GM12878 (cell line): ENCODE measurements around the gene CCDC197. TPM values are rescaled to one million over a fixed set of nuclear protein-coding genes. Genes with fewer than 3 reads are reported as not detected.

Experiments used
- BMI1 ChIP-seq: fragments of 450-650 bp; IDR thresholded peaks from 2 replicates; pipeline ENCODE4 v1.6.1; 2016; ENCODE audit warnings: mild to moderate bottlenecking, moderate library complexity, borderline replicate concordance
- CEBPB ChIP-seq, 2 experiments: fragments of 150-350 bp in 1 of 2; IDR thresholded peaks; 2 replicates each; pipeline ENCODE4 v1.6.1; 2012 to 2014; ENCODE audit warnings: low read depth in 2 of 2, low read length in 2 of 2, borderline replicate concordance in 1 of 2, inconsistent platforms in 1 of 2
- CHD4 ChIP-seq: fragments of 200-600 bp; sonication (generic); IDR thresholded peaks from 2 replicates; pipeline ENCODE4 v1.6.1; 2016; ENCODE audit warnings: mild to moderate bottlenecking
- EP300 ChIP-seq, 2 experiments: fragments of 150-350 bp in 1 of 2; IDR thresholded peaks; 2 replicates each; pipeline ENCODE4 v1.6.1; 2011 to 2012; ENCODE audit warnings: low read depth in 2 of 2, low read length in 2 of 2, borderline replicate concordance in 1 of 2, improper control_type of control experiment in 1 of 2, inconsistent platforms in 1 of 2; ENCODE audit not compliant: control insufficient read depth in 1 of 2
- ETV6 ChIP-seq, 2 experiments: fragments of 450-650 bp in 1 of 2; IDR thresholded peaks in 1 of 2; conservative IDR thresholded peaks in 1 of 2; 2 replicates each; pipeline ENCODE4 v1.6.1; 2014; ENCODE audit warnings: antibody characterized with exemption in 1 of 2, borderline replicate concordance in 1 of 2, low read depth in 1 of 2, mild to moderate bottlenecking in 1 of 2, moderate library complexity in 1 of 2
- IKZF1 ChIP-seq: fragments of 450-650 bp; conservative IDR thresholded peaks from 2 replicates; pipeline ENCODE4 v1.6.1; 2017; ENCODE audit warnings: antibody characterized with exemption, mild to moderate bottlenecking
- KAT2A ChIP-seq: conservative IDR thresholded peaks from 2 replicates; pipeline ENCODE4 v1.6.1; 2011; ENCODE audit warnings: low read depth, low read length; ENCODE audit not compliant: control insufficient read depth
- NFYA ChIP-seq: IDR thresholded peaks from 2 replicates; pipeline ENCODE4 v1.6.1; 2011; ENCODE audit warnings: low read depth, mild to moderate bottlenecking, low read length, improper control_type of control experiment, borderline replicate concordance
- NRF1 ChIP-seq: conservative IDR thresholded peaks from 2 replicates; pipeline ENCODE4 v1.6.1; 2011; ENCODE audit warnings: mild to moderate bottlenecking, low read depth, low read length, improper control_type of control experiment
- PAX5 ChIP-seq: IDR thresholded peaks from 2 replicates; pipeline ENCODE4 v1.6.1; 2011; ENCODE audit warnings: low read depth, low read length, borderline replicate concordance
- SMAD1 ChIP-seq: fragments of 450-650 bp; IDR thresholded peaks from 2 replicates; pipeline ENCODE4 v1.6.1; 2018; ENCODE audit warnings: mild to moderate bottlenecking, low read depth; ENCODE audit not compliant: partially characterized antibody
- SUZ12 ChIP-seq: fragments of 200-600 bp; sonication (generic); IDR thresholded peaks from one replicate; pipeline ENCODE4 v1.6.1; 2018; ENCODE audit warnings: antibody characterized with exemption, mild to moderate bottlenecking; ENCODE audit not compliant: unreplicated experiment
- TARDBP ChIP-seq: IDR thresholded peaks from 2 replicates; pipeline ENCODE4 v1.6.1; 2016; ENCODE audit warnings: borderline replicate concordance
- ZSCAN29 ChIP-seq: fragments of 450-650 bp; IDR thresholded peaks from 2 replicates; pipeline ENCODE4 v1.6.1; 2017; ENCODE audit warnings: mild to moderate bottlenecking, moderate library complexity
- polyA plus RNA-seq, 11 experiments: library from polyadenylated mRNA; depleted of rRNA in 4 of 11; unstranded in 6 of 11; stranded (reverse) in 5 of 11; fragments of >200 nt; fragmentation: Nextera tagmentation in 4 of 11; fragmentation: Illumina TruSeq in 1 of 11; extraction: Ambion mirVana in 4 of 11; extraction: Trizol in 1 of 11; gene quantifications; 1 replicate in 1 of 11; 2 replicates in 10 of 11; pipeline versions ENCODE4 v1.2.1 to v1.2.3, GENCODE V29; 2011 to 2016; ENCODE audit warnings: inconsistent platforms in 2 of 11, missing spikeins in 2 of 11, low read depth in 1 of 11
- total RNA-seq, 4 experiments: library from RNA; depleted of rRNA in 3 of 4; stranded (reverse); fragments of >200 nt in 3 of 4; fragmentation: Illumina TruSeq in 1 of 4; extraction: Trizol in 1 of 4; gene quantifications; 2 replicates each; pipeline versions ENCODE4 v1.2.1 to v1.2.3, GENCODE V29; 2013 to 2021
- TF ChIP-seq, protein P1 (sequence below): IDR thresholded peaks from 2 replicates; pipeline ENCODE4 v1.6.1; 2012; ENCODE audit warnings: low read length, inconsistent platforms
- TF ChIP-seq, protein P2 (sequence below): fragments of 450-650 bp; IDR thresholded peaks from 2 replicates; pipeline ENCODE4 v1.6.1; 2017; ENCODE audit warnings: antibody characterized with exemption, mild to moderate bottlenecking, moderate library complexity
- TF ChIP-seq, protein P3 (sequence below): fragments of 450-650 bp; formaldehyde crosslinking; IDR thresholded peaks from 2 replicates; pipeline ENCODE4 v1.4.0; 2020; ENCODE audit warnings: mild to moderate bottlenecking, moderate library complexity
- TF ChIP-seq, protein P4 (sequence below): IDR thresholded peaks from 2 replicates; pipeline ENCODE4 v1.6.1; 2012; ENCODE audit warnings: low read depth, low read length, improper control_type of control experiment
- TF ChIP-seq, protein P5 (sequence below): fragments of 450-650 bp; IDR thresholded peaks from 2 replicates; pipeline ENCODE4 v1.6.1; 2017; ENCODE audit warnings: borderline replicate concordance

Gene CCDC197
- total and polyA plus RNA-seq, 10 of the 15 experiments (the other 5 are each of a cell fraction or from before 2014, with no cell fraction given): 0.12 TPM; not detected in 9

DNA sequence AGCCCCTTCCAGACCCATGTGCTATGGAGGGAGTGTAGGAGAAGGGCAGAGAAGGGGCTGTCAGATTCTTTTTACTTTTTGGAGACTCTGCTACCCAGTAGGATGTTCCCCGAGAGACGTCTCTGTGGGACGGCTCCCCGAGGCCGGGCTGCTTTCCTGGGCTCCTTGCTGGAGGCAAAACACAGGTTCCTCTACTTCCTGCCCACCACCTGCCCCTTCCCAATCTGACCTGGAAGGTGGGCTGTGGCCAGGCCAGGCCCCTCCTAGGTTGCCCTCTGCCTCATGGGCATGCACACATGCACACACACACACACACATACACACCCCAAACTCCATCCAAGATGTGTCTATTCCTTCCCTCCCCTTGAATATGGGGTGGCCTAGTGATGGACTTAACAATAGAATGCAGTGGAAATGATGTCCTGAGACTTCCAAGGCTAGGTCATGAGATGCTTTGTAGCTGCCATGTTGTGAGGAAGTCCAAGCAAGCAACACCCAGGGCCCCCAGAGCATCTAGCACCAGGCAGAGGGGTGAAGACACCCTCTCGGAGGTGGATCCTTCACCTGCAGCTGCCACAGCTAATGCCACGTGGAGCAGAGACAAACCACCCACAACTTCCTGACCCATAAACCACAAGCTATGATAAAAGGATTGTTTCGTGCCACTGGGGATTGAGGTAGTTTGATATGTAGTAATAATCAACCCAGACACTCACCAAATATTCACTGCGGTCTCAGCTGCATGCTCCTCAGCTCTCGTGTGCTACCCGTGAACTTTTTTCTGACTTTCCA is 19.1 kb upstream of the CCDC197 start (continued):
- TF ChIP-seq, protein P1, sequence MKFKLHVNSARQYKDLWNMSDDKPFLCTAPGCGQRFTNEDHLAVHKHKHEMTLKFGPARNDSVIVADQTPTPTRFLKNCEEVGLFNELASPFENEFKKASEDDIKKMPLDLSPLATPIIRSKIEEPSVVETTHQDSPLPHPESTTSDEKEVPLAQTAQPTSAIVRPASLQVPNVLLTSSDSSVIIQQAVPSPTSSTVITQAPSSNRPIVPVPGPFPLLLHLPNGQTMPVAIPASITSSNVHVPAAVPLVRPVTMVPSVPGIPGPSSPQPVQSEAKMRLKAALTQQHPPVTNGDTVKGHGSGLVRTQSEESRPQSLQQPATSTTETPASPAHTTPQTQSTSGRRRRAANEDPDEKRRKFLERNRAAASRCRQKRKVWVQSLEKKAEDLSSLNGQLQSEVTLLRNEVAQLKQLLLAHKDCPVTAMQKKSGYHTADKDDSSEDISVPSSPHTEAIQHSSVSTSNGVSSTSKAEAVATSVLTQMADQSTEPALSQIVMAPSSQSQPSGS: no peak
- TF ChIP-seq CEBPB (IDR thresholded peaks at IDR 0.05; ENCODE audit: borderline replicate concordance in 1 of 2, low read depth in 2 of 2, low read length in 2 of 2) (no peak), SMAD1 (no peak), BMI1 (peak; percentile 57), IKZF1 (peak; percentile 92), TARDBP (0 out of 2 replicates have a peak, but pooled peaks have one; percentile 54), KAT2A (no peak), SUZ12 (no peak), EP300 (IDR thresholded peaks at IDR 0.05; ENCODE audit: borderline replicate concordance in 1 of 2, control insufficient read depth in 1 of 2, low read depth in 2 of 2, low read length in 2 of 2) (peak; percentile 93 to 97), NRF1 (no peak), ZSCAN29 (0 out of 2 replicates have a peak, but pooled peaks have one; percentile 44), ETV6 (conservative IDR thresholded peaks at IDR 0.05 in 1 of 2, IDR thresholded peaks at IDR 0.05 in 1 of 2; ENCODE audit: borderline replicate concordance in 1 of 2, low read depth in 1 of 2) (peak in 1 of 2 experiments; percentile 91; a peak in 2 of 4 replicates), NFYA (no peak), CHD4 (no peak), PAX5 (peak; percentile 95)
- TF ChIP-seq, protein P2, sequence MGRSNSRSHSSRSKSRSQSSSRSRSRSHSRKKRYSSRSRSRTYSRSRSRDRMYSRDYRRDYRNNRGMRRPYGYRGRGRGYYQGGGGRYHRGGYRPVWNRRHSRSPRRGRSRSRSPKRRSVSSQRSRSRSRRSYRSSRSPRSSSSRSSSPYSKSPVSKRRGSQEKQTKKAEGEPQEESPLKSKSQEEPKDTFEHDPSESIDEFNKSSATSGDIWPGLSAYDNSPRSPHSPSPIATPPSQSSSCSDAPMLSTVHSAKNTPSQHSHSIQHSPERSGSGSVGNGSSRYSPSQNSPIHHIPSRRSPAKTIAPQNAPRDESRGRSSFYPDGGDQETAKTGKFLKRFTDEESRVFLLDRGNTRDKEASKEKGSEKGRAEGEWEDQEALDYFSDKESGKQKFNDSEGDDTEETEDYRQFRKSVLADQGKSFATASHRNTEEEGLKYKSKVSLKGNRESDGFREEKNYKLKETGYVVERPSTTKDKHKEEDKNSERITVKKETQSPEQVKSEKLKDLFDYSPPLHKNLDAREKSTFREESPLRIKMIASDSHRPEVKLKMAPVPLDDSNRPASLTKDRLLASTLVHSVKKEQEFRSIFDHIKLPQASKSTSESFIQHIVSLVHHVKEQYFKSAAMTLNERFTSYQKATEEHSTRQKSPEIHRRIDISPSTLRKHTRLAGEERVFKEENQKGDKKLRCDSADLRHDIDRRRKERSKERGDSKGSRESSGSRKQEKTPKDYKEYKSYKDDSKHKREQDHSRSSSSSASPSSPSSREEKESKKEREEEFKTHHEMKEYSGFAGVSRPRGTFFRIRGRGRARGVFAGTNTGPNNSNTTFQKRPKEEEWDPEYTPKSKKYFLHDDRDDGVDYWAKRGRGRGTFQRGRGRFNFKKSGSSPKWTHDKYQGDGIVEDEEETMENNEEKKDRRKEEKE: no peak
- TF ChIP-seq, protein P3, sequence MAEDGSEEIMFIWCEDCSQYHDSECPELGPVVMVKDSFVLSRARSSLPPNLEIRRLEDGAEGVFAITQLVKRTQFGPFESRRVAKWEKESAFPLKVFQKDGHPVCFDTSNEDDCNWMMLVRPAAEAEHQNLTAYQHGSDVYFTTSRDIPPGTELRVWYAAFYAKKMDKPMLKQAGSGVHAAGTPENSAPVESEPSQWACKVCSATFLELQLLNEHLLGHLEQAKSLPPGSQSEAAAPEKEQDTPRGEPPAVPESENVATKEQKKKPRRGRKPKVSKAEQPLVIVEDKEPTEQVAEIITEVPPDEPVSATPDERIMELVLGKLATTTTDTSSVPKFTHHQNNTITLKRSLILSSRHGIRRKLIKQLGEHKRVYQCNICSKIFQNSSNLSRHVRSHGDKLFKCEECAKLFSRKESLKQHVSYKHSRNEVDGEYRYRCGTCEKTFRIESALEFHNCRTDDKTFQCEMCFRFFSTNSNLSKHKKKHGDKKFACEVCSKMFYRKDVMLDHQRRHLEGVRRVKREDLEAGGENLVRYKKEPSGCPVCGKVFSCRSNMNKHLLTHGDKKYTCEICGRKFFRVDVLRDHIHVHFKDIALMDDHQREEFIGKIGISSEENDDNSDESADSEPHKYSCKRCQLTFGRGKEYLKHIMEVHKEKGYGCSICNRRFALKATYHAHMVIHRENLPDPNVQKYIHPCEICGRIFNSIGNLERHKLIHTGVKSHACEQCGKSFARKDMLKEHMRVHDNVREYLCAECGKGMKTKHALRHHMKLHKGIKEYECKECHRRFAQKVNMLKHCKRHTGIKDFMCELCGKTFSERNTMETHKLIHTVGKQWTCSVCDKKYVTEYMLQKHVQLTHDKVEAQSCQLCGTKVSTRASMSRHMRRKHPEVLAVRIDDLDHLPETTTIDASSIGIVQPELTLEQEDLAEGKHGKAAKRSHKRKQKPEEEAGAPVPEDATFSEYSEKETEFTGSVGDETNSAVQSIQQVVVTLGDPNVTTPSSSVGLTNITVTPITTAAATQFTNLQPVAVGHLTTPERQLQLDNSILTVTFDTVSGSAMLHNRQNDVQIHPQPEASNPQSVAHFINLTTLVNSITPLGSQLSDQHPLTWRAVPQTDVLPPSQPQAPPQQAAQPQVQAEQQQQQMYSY (CRISPR knock-in tag): no peak
- TF ChIP-seq, protein P4, sequence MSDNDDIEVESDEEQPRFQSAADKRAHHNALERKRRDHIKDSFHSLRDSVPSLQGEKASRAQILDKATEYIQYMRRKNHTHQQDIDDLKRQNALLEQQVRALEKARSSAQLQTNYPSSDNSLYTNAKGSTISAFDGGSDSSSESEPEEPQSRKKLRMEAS: peak; percentile 88
- TF ChIP-seq, protein P5, sequence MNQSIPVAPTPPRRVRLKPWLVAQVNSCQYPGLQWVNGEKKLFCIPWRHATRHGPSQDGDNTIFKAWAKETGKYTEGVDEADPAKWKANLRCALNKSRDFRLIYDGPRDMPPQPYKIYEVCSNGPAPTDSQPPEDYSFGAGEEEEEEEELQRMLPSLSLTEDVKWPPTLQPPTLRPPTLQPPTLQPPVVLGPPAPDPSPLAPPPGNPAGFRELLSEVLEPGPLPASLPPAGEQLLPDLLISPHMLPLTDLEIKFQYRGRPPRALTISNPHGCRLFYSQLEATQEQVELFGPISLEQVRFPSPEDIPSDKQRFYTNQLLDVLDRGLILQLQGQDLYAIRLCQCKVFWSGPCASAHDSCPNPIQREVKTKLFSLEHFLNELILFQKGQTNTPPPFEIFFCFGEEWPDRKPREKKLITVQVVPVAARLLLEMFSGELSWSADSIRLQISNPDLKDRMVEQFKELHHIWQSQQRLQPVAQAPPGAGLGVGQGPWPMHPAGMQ: no peak
